Measurements from ENCODE around the gene SDE2. TPM values are rescaled to one million over a fixed set of nuclear protein-coding genes. Genes with fewer than 3 reads are reported as not detected.

SDE2 gene
- total and polyA plus RNA-seq, 10 of the 15 experiments (the other 5 are each of a cell fraction or from before 2014, with no cell fraction given): 2.7 to 19.4 (median 12.6) TPM

DNA sequence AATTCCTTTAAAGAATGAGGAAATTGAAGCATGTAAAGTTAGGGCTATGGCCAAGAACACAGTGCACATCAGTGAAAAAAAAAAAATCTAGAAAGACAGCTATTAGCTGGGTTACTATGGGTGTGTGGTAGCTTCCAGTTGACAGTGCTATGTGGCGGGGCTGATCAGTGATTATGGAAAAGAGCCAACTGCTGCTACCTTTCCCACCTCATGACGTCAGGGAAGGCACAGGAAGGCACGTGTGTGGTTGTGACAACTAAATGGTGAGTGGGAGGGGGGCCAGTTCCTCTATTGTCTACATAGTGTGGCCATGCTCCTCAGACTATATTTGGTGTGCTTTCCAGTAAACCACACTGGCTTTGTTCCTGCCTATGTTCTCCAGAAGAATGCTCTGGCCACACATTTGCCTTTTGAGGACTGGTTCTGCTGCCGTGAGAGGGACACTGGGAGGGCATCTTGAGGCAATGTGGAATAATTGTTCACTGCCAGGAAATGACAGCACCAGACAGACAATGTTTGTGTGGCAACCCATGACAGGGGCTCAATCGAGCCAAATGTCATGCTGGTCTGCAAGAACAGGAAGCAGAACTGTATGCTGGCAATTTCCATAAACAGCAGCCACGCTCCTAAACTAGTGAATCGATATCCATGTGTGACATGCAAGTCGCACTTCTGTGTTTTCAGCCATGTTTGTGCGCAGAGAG is 3.0 kb upstream of the SDE2 start (continued):
- TF ChIP-seq SKIL (IDR thresholded peaks at IDR 0.05; ENCODE audit: low read depth, poor library complexity, severe bottlenecking) (no peak), NBN (IDR thresholded peaks at IDR 0.05) (peak; percentile 93)

DNA sequence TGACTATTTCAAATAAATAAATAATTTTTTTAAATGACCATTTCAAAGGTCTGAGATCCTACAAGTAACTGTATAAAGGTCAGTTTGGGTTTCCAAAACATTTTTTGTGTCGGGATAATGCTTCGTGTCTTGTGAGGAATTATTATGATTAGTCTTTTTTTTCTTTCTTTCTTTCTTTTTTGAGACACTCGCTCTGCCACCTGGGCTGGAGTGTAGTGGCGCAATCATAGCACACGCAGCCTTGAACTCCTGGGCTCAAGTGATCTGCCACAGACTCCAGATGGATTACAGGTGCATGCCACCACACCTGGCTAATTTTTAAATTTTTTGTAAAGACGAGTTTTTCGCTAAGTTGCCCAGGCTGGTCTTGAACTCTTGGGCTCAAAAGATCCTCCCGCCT is 1.9 kb upstream of the SDE2 start:
- H3K36me3 ChIP-seq (ENCODE audit: control insufficient read depth in 2 of 2, insufficient read depth in 2 of 2, low read length in 1 of 2): no peaks in the 10 kb centered on the region
- ChIA-PET RAD21 (ENCODE audit: unreplicated experiment) (interaction anchor here (1.3 to 4.0 kb wide), 2 partner anchors 28 to 64 kb away, joined by 6 to 27 read pairs; no protein-coding TSS in a partner anchor), CTCF (interaction anchor here (1.0 to 7.2 kb wide), 4 partner anchors 28 to 181 kb away, joined by 5 to 61 read pairs (median 6); partner anchors contain the start of gene H3-3A), POLR2A (interaction anchor here (0.7 to 6.2 kb wide), 6 partner anchors 10 to 534 kb away, joined by 3 to 74 read pairs (median 6); partner anchors contain the start of genes H3-3A and TMEM63A), SMC1A (ENCODE audit: uncharacterized antibody, unreplicated experiment) (interaction anchor here (2.0 to 3.0 kb wide), 3 partner anchors 28 to 64 kb away, joined by 11 to 25 read pairs (median 14); partner anchors contain the start of gene H3-3A)
- H3K4me1 ChIP-seq (ENCODE audit: control insufficient read depth, insufficient read depth, low read length): peaks cover 42% of the 10 kb centered on the region
- intact Hi-C loops (cut with micrococcal nuclease; ENCODE audit: unreplicated experiment): no loop called here
- in situ Hi-C loops (cut with MboI): no loop called here
- peak overlapping the region; percentile 88 for H3K4me2 ChIP-seq (ENCODE audit: control insufficient read depth, insufficient read depth)
- TF ChIP-seq, protein P1, sequence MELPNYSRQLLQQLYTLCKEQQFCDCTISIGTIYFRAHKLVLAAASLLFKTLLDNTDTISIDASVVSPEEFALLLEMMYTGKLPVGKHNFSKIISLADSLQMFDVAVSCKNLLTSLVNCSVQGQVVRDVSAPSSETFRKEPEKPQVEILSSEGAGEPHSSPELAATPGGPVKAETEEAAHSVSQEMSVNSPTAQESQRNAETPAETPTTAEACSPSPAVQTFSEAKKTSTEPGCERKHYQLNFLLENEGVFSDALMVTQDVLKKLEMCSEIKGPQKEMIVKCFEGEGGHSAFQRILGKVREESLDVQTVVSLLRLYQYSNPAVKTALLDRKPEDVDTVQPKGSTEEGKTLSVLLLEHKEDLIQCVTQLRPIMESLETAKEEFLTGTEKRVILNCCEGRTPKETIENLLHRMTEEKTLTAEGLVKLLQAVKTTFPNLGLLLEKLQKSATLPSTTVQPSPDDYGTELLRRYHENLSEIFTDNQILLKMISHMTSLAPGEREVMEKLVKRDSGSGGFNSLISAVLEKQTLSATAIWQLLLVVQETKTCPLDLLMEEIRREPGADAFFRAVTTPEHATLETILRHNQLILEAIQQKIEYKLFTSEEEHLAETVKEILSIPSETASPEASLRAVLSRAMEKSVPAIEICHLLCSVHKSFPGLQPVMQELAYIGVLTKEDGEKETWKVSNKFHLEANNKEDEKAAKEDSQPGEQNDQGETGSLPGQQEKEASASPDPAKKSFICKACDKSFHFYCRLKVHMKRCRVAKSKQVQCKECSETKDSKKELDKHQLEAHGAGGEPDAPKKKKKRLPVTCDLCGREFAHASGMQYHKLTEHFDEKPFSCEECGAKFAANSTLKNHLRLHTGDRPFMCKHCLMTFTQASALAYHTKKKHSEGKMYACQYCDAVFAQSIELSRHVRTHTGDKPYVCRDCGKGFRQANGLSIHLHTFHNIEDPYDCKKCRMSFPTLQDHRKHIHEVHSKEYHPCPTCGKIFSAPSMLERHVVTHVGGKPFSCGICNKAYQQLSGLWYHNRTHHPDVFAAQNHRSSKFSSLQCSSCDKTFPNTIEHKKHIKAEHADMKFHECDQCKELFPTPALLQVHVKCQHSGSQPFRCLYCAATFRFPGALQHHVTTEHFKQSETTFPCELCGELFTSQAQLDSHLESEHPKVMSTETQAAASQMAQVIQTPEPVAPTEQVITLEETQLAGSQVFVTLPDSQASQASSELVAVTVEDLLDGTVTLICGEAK (IDR thresholded peaks at IDR 0.05; ENCODE audit: borderline replicate concordance): 0 out of 2 replicates have a peak, but pooled peaks have one; percentile 4
- TF ChIP-seq, protein P2, sequence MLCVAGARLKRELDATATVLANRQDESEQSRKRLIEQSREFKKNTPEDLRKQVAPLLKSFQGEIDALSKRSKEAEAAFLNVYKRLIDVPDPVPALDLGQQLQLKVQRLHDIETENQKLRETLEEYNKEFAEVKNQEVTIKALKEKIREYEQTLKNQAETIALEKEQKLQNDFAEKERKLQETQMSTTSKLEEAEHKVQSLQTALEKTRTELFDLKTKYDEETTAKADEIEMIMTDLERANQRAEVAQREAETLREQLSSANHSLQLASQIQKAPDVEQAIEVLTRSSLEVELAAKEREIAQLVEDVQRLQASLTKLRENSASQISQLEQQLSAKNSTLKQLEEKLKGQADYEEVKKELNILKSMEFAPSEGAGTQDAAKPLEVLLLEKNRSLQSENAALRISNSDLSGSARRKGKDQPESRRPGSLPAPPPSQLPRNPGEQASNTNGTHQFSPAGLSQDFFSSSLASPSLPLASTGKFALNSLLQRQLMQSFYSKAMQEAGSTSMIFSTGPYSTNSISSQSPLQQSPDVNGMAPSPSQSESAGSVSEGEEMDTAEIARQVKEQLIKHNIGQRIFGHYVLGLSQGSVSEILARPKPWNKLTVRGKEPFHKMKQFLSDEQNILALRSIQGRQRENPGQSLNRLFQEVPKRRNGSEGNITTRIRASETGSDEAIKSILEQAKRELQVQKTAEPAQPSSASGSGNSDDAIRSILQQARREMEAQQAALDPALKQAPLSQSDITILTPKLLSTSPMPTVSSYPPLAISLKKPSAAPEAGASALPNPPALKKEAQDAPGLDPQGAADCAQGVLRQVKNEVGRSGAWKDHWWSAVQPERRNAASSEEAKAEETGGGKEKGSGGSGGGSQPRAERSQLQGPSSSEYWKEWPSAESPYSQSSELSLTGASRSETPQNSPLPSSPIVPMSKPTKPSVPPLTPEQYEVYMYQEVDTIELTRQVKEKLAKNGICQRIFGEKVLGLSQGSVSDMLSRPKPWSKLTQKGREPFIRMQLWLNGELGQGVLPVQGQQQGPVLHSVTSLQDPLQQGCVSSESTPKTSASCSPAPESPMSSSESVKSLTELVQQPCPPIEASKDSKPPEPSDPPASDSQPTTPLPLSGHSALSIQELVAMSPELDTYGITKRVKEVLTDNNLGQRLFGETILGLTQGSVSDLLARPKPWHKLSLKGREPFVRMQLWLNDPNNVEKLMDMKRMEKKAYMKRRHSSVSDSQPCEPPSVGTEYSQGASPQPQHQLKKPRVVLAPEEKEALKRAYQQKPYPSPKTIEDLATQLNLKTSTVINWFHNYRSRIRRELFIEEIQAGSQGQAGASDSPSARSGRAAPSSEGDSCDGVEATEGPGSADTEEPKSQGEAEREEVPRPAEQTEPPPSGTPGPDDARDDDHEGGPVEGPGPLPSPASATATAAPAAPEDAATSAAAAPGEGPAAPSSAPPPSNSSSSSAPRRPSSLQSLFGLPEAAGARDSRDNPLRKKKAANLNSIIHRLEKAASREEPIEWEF (IDR thresholded peaks at IDR 0.05; ENCODE audit: insufficient replicate concordance, low read depth, low read length): no peak
- no peak for TF ChIP-seq TCF3 (IDR thresholded peaks at IDR 0.05; ENCODE audit: borderline replicate concordance, insufficient read depth, low read depth, low read length)
- H3K27me3 ChIP-seq (replicated peaks in 1 of 2; ENCODE audit: control insufficient read depth in 2 of 2, insufficient read depth in 2 of 2, low read length in 1 of 2): no peaks in the 10 kb centered on the region
- WGBS (ENCODE audit: insufficient coverage, insufficient replicate concordance, low lambda C conversion rate, missing lambda C conversion rate): 96% methylated on average over 6 of the region's 8 CpGs
- DNase-seq (ENCODE audit: low read depth, low spot score) (no peak), ATAC-seq (no peak), FAIRE-seq (no peak)
- H2AFZ ChIP-seq (ENCODE audit: control insufficient read depth, low read depth, low read length): no peak overlapping the region; the same call in 1 of the 2 replicates
- no peak overlapping the region for H3K4me3 ChIP-seq
- no peak overlapping the region for H3K9ac ChIP-seq (ENCODE audit: control insufficient read depth, insufficient read depth, low read length)
- no TSS peak for BruUV-seq (replicated peaks)
- H3K9me3 ChIP-seq (replicated peaks; ENCODE audit: control insufficient read depth, insufficient read depth, low read length): peaks cover 2% of the 10 kb centered on the region; the same call in 2 of the 3 replicates
- peaks cover 31% of the 10 kb centered on the region for H3K79me2 ChIP-seq (ENCODE audit: control insufficient read depth, insufficient read depth, low read length)
- H3K27ac ChIP-seq (ENCODE audit: control insufficient read depth, insufficient read depth): peak overlapping the region; percentile 97
- no peaks in the 10 kb centered on the region; the same call in 1 of the 2 replicates for H4K20me1 ChIP-seq (ENCODE audit: control insufficient read depth, insufficient read depth)
